ENCODE data around the gene ZNF618.

- TF ChIP-seq CTCF (conservative IDR thresholded peaks at IDR 0.05; ENCODE audit: low read depth in 2 of 2) (no peak), EZH2 (IDR thresholded peaks at IDR 0.05; ENCODE audit: low read depth, unreplicated experiment) (no peak), POLR2AphosphoS5 (IDR thresholded peaks at IDR 0.05; ENCODE audit: low read depth) (no peak), ZNF114 (CRISPR knock-in tag; IDR thresholded peaks at IDR 0.05) (no peak), REST (IDR thresholded peaks at IDR 0.05; ENCODE audit: unreplicated experiment) (no peak), CREB1 (CRISPR knock-in tag; IDR thresholded peaks at IDR 0.05; ENCODE audit: low read depth) (no peak), EZH2phosphoT487 (IDR thresholded peaks at IDR 0.05; ENCODE audit: unreplicated experiment) (no peak), NANOG (IDR thresholded peaks at IDR 0.05; ENCODE audit: borderline replicate concordance) (no peak)
These were observed 97.1 kb downstream of the ZNF618 start for GRCh38 chr9:113973226-113973625.
